Activated CD4-positive, alpha-beta T cell treated with anti-CD3 and anti-CD28 coated beads, Interleukin-2, Interleukin-4, amounts not matched to agents 100 ng/mL and 50 ng/mL, durations not matched to agents 16 hours and 8 hours (primary cell): Measurements from ENCODE around the gene CASP10.
"Not testable (repeated sequence)": the region's sequence is repeated elsewhere in the genome, so short reads cannot be mapped to it uniquely, and the experiment has no call there.

Experiments used
- DNase-seq: peaks from one replicate; pipeline ENCODE4 v3.0.0-alpha.2; 2020; ENCODE audit warnings: low spot score

CASP10 gene

GRCh38 chr2:201182650-201183364 lies at the start of gene CASP10:
Gene CASP10, plus strand, starts transcription at chr2:201183141. Its CDS starts 2,637 bp downstream, at chr2:201185778.
- DNase-seq, result peak; percentile 57

- DNase-seq, result no peak
Observed at GRCh38 chr2:201135386-201135785, 47.6 kb upstream of the CASP10 start.

DNA sequence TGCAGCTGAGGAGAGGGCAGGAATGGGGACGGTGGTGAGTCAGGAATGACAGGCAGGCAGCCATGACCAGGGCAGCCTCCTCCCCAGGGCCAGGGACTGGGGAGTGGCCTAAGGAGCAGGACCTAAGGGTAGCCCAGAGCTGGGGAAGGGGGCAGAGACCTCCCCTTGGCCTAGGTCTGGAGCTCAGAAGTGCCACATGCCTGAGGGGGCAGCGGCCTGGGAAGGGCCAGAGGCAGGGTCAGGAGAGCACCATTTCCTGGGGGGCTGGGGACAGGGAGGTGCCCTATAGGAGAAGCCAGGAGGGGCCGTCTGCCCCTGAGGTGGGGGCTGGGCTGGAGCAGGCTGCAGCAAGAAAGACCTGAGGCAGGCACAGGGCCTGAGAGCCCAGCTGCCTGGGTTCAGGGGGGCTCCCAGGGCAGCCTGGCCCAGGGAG lies 46.0 kb upstream of the CASP10 start:
- no peak for DNase-seq

DNA sequence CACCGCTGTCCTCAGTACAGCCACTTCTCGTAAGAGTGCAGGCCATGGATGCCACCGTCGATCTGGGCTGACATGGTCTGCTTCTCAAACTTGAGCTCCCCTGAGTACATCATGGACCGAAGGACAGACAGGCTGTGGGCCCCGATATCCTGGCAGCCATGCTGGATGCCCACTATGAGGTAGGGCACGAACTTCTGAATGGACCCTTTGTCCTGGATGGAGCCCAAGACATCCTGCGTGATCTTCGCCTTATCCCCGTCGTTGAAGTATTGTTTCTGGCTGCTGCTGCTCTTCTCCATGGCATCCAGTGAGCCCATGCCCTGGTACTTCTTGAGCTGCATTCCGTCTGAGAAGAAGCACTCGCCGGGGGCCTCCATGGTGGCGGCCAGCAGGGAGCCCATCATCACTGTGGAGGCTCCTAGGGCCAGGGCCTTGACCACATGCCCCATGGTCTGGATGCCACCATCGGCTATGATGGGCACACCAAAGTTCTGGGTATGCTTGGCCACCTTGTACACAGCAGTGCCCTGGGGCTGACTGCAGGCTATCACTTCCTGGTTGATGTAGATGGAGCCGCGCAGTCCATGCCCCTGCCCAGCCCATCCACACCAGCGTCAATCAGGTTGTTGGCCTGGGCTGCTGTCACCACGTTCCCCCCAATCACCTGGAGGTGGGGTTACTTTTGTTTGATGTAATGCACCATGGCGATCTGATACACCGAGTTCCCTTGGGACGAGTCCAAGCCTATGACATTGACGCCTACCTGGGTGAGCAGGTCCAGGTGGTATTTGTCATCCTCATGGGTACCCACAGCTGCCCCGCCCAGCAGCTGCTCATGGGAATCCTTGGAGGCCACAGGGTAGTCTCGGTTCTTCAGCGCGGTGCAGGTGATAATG lies 45.2 kb upstream of the CASP10 start:
- no peak for DNase-seq

- no peak for DNase-seq
Observed at GRCh38 chr2:201138401-201138970, 44.5 kb upstream of the CASP10 start.

DNA sequence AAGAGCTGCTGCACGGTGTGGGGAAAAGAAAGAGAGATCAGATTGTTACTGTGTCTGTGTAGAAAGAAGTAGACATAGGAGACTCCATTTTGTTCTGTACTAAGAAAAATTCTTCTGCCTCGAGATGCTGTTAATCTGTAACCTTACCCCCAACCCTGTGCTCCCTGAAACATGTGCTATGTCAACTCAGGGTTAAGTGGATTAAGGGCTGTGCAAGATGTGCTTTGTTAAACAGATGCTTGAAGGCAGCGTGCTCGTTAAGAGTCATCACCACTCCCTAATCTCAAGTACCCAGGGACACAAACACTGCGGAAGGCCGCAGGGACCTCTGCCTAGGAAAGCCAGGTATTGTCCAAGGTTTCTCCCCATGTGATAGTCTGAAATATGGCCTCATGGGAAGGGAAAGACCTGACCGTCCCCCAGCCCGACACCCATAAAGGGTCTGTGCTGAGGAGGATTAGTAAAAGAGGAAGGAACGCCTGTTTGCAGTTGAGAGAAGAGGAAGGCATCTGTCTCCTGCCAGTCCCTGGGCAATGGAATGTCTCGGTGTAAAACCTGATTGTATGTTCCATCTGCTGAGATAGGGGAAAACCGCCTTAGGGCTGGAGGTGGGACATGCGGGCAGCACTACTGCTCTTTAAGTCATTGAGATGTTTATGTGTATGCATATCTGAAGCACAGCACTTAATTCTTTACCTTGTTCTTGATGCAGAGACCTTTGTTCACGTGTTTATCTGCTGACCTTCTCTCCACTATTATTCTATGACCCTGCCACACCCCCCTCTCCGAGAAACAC lies 43.8 kb upstream of the CASP10 start:
- not testable (repeated sequence) for DNase-seq

- no peak for DNase-seq
Observed at GRCh38 chr2:201139836-201140604, 42.9 kb upstream of the CASP10 start.

GRCh38 chr2:201144101-201145051 lies 38.6 kb upstream of the CASP10 start:
- DNase-seq, result no peak

DNA sequence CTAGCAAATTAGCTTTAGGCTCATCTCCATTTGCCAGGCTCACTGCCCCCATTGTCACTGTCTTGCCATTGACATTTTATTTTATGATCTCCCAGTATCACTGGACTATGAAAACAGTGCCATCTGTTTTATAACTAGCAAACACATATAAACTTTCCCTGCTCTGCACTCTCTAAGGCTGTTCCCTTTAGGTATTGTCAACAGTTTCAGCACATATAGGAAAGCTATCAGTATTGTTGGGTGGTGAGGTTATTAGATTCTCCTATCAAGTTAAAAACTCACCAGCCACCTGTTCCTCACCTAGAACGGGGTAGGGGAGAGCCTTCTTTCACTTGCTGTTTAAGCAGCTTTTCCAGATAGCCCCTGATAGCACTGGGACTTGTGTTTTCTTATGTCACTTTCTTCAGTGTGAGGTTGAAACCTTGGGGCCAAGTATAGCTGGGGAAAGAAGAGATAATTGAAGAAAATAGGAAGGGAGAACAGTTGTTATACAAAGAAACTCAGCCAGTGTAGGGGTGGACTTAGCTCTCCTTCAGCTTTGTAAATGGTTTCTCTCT lies 34.4 kb upstream of the CASP10 start:
- no peak for DNase-seq

DNA sequence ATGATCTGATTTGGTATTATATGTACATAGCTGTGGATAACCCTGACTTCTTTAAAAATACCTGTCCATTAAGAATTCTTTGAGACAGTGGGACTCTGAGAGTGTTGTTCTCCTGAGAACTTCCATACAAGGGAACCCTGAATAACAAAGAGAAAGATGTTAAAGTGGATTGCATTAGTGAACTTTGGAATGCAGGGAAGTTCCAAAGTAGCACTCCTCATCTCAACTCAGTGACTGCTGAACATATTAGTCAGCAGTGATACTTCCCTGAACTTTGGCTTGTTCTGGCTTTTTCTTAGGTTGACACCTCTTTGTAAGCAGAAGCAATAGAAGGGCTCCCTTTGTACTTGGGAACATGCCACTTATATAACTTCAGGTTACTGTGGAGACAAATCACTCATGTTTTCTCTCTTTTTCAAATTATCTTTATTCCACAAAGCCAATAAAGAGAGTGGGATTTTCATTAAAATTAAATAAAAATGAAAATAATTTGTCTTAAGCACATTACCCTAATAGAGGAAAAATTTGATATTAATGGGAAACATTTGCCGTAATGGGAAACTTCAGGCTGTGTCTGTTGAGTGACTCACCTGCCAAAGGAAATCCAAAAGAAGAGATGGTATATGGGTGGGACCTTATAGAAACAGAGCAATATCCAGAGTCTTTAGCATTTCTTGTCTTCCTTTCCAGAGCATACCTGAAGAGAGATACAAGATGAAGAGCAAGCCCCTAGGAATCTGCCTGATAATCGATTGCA lies 33.7 kb upstream of the CASP10 start:
- DNase-seq, result no peak

- not testable (repeated sequence) for DNase-seq
Observed at GRCh38 chr2:201149821-201150165, 33.1 kb upstream of the CASP10 start.

- no peak for DNase-seq
Observed at GRCh38 chr2:201150454-201151020, 32.4 kb upstream of the CASP10 start.

DNA sequence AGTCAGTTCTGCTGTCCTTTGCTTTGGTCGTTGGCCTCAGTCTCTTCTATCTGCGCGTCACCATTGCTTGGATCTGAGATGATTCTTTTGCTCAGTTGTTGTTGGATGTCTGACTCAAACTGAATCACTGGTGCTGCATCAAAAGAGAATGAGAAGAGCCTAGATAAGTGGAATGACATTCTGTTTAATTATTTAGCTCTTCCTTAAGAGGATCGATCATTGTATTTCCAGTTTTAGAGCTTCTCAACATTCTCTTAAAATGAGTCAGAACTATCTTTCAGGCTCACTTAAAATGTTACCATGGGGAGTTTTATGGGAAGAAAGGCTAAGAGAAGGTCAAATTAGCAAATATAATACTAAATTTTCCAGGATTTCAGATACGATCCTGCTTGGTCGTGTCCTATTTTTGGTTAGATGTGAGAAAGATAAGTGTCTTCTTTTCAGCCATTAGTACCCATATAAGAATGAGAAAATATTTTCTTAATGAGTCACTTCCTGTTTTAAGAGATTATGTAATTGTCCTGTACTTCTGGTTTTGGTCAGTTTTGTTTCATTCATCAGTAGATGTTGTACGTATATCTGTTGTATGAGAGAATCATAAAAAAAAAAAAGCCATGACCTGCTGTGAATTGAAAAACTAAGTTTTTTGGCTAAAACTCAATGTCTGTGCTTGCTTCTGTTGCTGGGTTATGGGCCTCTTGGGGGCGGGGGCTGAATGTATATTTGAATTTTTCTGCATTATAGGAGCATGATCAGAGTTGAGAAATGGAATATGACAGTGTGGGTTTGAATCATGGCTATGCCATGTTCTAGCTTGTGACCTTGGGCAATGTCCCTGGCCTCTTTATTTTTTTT lies 31.6 kb upstream of the CASP10 start:
- DNase-seq, result peak; percentile 31

DNA sequence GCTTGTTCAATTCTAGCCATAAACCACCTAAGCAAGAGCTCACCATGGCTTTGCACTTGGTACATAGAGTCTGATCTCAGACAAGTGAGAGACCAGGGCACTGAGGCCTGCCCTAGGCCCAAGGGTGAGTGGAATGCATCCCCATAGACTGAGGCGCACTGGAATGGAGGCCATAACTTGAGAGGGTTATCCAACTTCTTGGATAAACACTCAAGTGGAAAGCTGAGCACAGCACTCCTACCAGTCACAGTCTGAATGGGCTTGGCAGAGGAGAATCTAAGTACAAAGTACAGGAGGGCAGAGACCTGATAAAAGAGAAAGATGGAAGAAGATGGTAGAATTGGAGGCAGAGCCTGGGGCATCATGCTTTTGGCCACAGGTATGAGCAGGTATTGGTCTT lies 30.4 kb upstream of the CASP10 start:
- no peak for DNase-seq

- no peak for DNase-seq
Observed at GRCh38 chr2:201152999-201153815, 29.7 kb upstream of the CASP10 start.

DNA sequence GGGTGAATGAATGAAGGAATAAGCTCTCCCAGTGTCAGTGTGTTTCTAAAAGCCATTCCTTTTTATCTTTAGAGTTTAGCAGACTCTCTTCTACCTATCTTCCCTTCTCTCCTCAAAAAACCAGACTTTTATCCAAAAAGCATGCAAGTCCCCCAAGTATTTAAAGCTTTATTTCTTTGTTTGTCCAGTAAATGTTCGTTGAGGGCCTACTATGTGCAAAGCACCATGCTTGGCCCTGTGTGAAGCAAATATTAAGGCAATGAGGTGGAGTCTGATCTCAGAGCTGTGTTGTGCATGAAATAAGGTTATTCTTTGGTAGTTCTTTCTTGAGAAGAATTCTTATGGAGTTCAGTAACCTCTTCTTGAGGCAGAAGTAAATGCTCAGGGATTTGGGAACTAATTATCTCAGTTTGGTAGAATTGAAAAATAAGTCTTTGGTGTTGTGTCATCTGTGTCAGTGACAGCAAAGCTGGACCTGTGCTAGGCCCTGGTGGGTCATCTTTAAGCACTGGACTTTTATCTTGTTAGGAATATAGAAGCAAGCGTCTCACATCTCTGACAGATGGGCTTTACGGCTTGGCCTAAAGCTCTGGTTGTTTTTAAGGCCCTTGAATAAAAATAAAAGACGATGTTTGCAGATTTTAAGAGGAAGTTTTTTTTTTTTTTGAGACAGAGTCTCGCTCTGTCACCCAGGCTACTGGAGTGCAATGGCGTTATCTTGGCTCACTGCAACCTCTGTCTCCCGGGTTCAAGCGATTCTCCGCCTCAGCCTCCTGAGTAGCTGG lies 28.1 kb upstream of the CASP10 start:
- DNase-seq, result no peak
